GM23248 (cell line): ENCODE results near the gene ADISSP.

Experiments used
- EZH2 ChIP-seq: fragments of 200-600 bp; sonication (generic); IDR thresholded peaks from 2 replicates; pipeline ENCODE4 v1.6.1; 2018; ENCODE audit warnings: antibody characterized with exemption, mild to moderate bottlenecking; ENCODE audit not compliant: insufficient read depth, poor library complexity, severe bottlenecking
- EZH2phosphoT487 ChIP-seq: fragments of 200-600 bp; sonication (generic); IDR thresholded peaks from 2 replicates; pipeline ENCODE4 v1.6.1; 2018; ENCODE audit warnings: antibody characterized with exemption, moderate library complexity, mild to moderate bottlenecking, low read depth; ENCODE audit not compliant: insufficient read depth

- no peak for TF ChIP-seq EZH2phosphoT487
- no peak for TF ChIP-seq EZH2
Observed at GRCh38 chr20:3758566-3758965, 9.0 kb downstream of the ADISSP start.
